Measurements from ENCODE around the gene RNF150. TPM values are rescaled to one million over a fixed set of nuclear protein-coding genes. Genes with fewer than 3 reads are reported as not detected.

The RNF150 gene
- total RNA-seq, 4 donors from 2014 or later, result 33.1 to 53.3 (median 43.6) TPM

- Histone ChIP-seq H3K27ac (replicated peaks in 1 of 4) (peak overlapping the region; percentile 25 to 67 (median 42)), H3K4me3 (no peak overlapping the region), H3K36me3 (no peaks in the 10 kb centered on the region), H3K27me3 (no peaks in the 10 kb centered on the region), H3K4me1 (peaks cover 10 to 74% (median 62%) of the 10 kb centered on the region in 4 donors), H3K9me3 (no peaks in the 10 kb centered on the region)
- intact Hi-C loops (cut with DNase I), result no loop called here
- DNase-seq (ENCODE audit: extremely low spot score), result no peak
- TF ChIP-seq EP300 (IDR thresholded peaks at IDR 0.05) (no peak), POLR2AphosphoS5 (IDR thresholded peaks at IDR 0.05) (no peak), POLR2A (IDR thresholded peaks at IDR 0.05; ENCODE audit: low read depth) (no peak)
- TF ChIP-seq, protein P1, sequence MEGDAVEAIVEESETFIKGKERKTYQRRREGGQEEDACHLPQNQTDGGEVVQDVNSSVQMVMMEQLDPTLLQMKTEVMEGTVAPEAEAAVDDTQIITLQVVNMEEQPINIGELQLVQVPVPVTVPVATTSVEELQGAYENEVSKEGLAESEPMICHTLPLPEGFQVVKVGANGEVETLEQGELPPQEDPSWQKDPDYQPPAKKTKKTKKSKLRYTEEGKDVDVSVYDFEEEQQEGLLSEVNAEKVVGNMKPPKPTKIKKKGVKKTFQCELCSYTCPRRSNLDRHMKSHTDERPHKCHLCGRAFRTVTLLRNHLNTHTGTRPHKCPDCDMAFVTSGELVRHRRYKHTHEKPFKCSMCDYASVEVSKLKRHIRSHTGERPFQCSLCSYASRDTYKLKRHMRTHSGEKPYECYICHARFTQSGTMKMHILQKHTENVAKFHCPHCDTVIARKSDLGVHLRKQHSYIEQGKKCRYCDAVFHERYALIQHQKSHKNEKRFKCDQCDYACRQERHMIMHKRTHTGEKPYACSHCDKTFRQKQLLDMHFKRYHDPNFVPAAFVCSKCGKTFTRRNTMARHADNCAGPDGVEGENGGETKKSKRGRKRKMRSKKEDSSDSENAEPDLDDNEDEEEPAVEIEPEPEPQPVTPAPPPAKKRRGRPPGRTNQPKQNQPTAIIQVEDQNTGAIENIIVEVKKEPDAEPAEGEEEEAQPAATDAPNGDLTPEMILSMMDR (IDR thresholded peaks at IDR 0.05), result no peak
Measured at GRCh38 chr4:141078871-141079270, 54.4 kb downstream of the RNF150 start.

GRCh38 chr4:141077611-141078225 is 55.6 kb downstream of the RNF150 start:
- no peaks in the 10 kb centered on the region for H3K36me3 ChIP-seq
- no peak for TF ChIP-seq EP300 (IDR thresholded peaks at IDR 0.05)
- TF ChIP-seq, protein P1 (IDR thresholded peaks at IDR 0.05), result no peak
- no peaks in the 10 kb centered on the region for H3K27me3 ChIP-seq
- H3K4me3 ChIP-seq, result no peak overlapping the region
- peaks cover 10 to 74% (median 55%) of the 10 kb centered on the region in 4 donors for H3K4me1 ChIP-seq
- intact Hi-C loops (cut with DNase I), result no loop called here
- no peak overlapping the region for H3K27ac ChIP-seq (replicated peaks in 1 of 4)
- no peak for DNase-seq (ENCODE audit: extremely low spot score)
- WGBS, result 65% methylated on average over 1 of the region's 1 CpG
- no peaks in the 10 kb centered on the region for H3K9me3 ChIP-seq

- Histone ChIP-seq H3K9me3 (no peaks in the 10 kb centered on the region), H3K27ac (replicated peaks in 1 of 4) (no peak overlapping the region), H3K36me3 (no peaks in the 10 kb centered on the region), H3K4me3 (no peak overlapping the region), H3K4me1 (peaks cover 10 to 60% (median 44%) of the 10 kb centered on the region in 4 donors), H3K27me3 (no peaks in the 10 kb centered on the region)
- DNase-seq (ENCODE audit: extremely low spot score), result no peak
- no peak for TF ChIP-seq EP300 (IDR thresholded peaks at IDR 0.05)
- TF ChIP-seq, protein P1 (IDR thresholded peaks at IDR 0.05), result no peak
- TF ChIP-seq POLR2AphosphoS5 (IDR thresholded peaks at IDR 0.05), result no peak
- intact Hi-C loops (cut with DNase I), result no loop called here
Measured at GRCh38 chr4:141075553-141075952, 57.7 kb downstream of the RNF150 start.

DNA sequence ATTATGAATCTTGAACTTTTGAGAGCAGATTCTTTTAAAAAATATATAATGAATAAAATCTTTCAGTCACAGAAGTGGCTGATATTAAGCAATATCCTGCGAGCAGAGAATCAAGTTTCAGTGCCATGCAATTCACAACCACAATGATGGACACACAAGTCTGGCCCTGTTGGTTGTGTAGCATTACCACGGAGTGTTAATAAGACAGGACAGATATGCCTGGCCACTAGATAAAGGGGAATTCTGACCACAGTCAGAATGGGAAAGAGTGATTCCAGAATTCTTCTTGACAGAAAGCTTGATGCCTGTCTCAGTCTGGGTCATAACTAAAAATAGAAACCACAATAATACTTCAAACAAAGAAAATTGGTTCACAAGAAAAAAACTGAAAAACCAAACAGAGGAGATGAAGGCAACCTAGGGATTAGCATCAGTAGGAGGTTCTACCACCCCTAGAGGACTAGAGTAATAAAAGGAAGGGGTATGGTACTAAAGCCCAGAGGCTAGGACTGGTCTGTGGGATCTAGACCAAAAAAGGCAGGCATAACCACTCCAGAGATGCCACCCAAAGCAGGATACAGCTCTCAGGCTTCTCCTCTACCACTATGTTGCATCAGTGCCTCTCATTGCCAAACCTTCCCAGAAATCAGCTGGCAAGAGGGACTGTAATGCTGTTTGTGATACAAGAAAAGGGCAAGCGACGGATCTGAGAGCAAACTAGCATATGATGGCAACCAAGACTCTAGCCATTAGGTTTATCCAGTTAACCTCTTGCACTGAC is 59.0 kb downstream of the RNF150 start:
- DNase-seq (ENCODE audit: extremely low spot score), result no peak
- Histone ChIP-seq H3K27ac (replicated peaks in 1 of 4) (no peak overlapping the region), H3K9me3 (no peaks in the 10 kb centered on the region), H3K4me3 (no peak overlapping the region), H3K36me3 (no peaks in the 10 kb centered on the region), H3K27me3 (no peaks in the 10 kb centered on the region), H3K4me1 (peaks cover 10 to 47% (median 32%) of the 10 kb centered on the region in 4 donors)
- WGBS, result 75% methylated on average over 4 of the region's 4 CpGs
- TF ChIP-seq EP300 (IDR thresholded peaks at IDR 0.05), result no peak
- TF ChIP-seq POLR2A (IDR thresholded peaks at IDR 0.05; ENCODE audit: low read depth), result no peak
- TF ChIP-seq, protein P1 (IDR thresholded peaks at IDR 0.05), result no peak
- no peak for TF ChIP-seq POLR2AphosphoS5 (IDR thresholded peaks at IDR 0.05)
- intact Hi-C loops (cut with DNase I), result no loop called here
